HepG2 (cell line): ENCODE data around the gene CD58.

Source experiments
- MIER2 ChIP-seq: IDR thresholded peaks from 2 replicates; pipeline ENCODE4 v1.6.1; 2016; ENCODE audit warnings: missing biosample characterization, missing genetic modification reagents
- MTF1 ChIP-seq: sonication (generic); formaldehyde crosslinking; IDR thresholded peaks from 2 replicates; pipeline ENCODE4 v1.5.0; 2020; ENCODE audit warnings: missing genetic modification reagents
- NFE2L1 ChIP-seq: sonication (generic); formaldehyde crosslinking; IDR thresholded peaks from 2 replicates; pipeline ENCODE4 v1.4.0; 2020; ENCODE audit warnings: missing genetic modification reagents, mild to moderate bottlenecking, borderline replicate concordance
- POLR2A ChIP-seq, 2 experiments: IDR thresholded peaks; 2 replicates each; pipeline ENCODE4 v1.6.1; 2011; ENCODE audit warnings: low read depth in 2 of 2, low read length in 2 of 2, mild to moderate bottlenecking in 1 of 2, moderate library complexity in 1 of 2; ENCODE audit not compliant: insufficient read depth in 1 of 2
- POLR2AphosphoS5 ChIP-seq: IDR thresholded peaks from 2 replicates; pipeline ENCODE4 v1.6.1; 2012; ENCODE audit warnings: low read depth, low read length
- SP1 ChIP-seq, 2 experiments: fragments of 450-650 bp in 1 of 2; sonication (generic) in 1 of 2; formaldehyde crosslinking in 1 of 2; IDR thresholded peaks; 2 replicates each; pipeline versions ENCODE4 v1.4.0 to v1.6.1; 2016 to 2020; ENCODE audit warnings: missing genetic modification reagents in 1 of 2
- USF2 ChIP-seq, 2 experiments: sonication (generic) in 1 of 2; formaldehyde crosslinking in 1 of 2; IDR thresholded peaks; 2 replicates each; pipeline versions ENCODE4 v1.5.1 to v1.6.1; 2011 to 2020; ENCODE audit warnings: borderline replicate concordance in 1 of 2, low read depth in 1 of 2, low read length in 1 of 2, mild to moderate bottlenecking in 1 of 2, missing genetic modification reagents in 1 of 2, moderate library complexity in 1 of 2
- YY1 ChIP-seq: IDR thresholded peaks from 2 replicates; pipeline ENCODE4 v1.6.1; 2011; ENCODE audit warnings: low read length, low read depth, moderate library complexity, mild to moderate bottlenecking; ENCODE audit not compliant: insufficient read depth, insufficient replicate concordance
- ZNF549 ChIP-seq: sonication (generic); formaldehyde crosslinking; IDR thresholded peaks from 2 replicates; pipeline ENCODE4 v1.5.0; 2020; ENCODE audit warnings: missing genetic modification reagents

DNA sequence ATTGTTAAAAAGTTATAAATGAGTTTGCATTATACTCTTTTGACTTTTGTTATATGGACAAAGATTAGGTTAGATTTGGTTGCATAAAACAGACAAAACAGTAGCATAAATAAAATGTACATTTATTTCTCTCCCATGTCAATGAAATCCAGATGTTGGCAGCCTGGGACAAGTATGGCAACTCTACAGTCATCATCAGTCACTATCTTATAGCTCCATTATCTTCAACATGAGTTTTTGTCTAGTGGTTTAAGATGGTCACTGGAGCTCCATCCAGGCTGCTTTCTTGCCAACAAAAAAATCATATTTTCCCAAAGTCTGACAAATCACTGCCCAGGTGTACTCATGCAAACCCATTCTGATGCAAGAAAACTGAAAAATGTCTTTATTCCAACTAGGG, 83.8 kb downstream of the CD58 start:
- TF ChIP-seq YY1 (no peak), SP1 (IDR thresholded peaks at IDR 0.05) (no peak), SP1 (CRISPR knock-in tag; IDR thresholded peaks at IDR 0.05) (no peak), POLR2A (IDR thresholded peaks at IDR 0.05; ENCODE audit: insufficient read depth in 1 of 2, low read depth in 2 of 2, low read length in 2 of 2) (no peak), NFE2L1 (CRISPR knock-in tag) (no peak), POLR2AphosphoS5 (no peak), ZNF549 (CRISPR knock-in tag) (no peak), MTF1 (CRISPR knock-in tag) (no peak), MIER2 (CRISPR knock-in tag) (no peak), USF2 (IDR thresholded peaks at IDR 0.05; ENCODE audit: low read depth, low read length) (no peak), USF2 (CRISPR knock-in tag; IDR thresholded peaks at IDR 0.05; ENCODE audit: borderline replicate concordance) (no peak)
